Progenitor cell of endocrine pancreas (in vitro differentiated cells): Measurements from ENCODE around the gene PSMB7. TPM values are rescaled to one million over a fixed set of nuclear protein-coding genes. Genes with fewer than 3 reads are reported as not detected.

Source experiments
- DNase-seq: peaks from one replicate; pipeline ENCODE4 v3.0.0; 2021; ENCODE audit warnings: low spot score; ENCODE audit not compliant: unreplicated experiment
- H3K27ac Mint-ChIP-seq: 2 replicates; pipeline ENCODE4 v1.8.0; 2021; ENCODE audit warnings: mild to moderate bottlenecking, moderate library complexity, mixed read lengths
- H3K27me3 Mint-ChIP-seq: 2 replicates; pipeline ENCODE4 v1.8.0; 2021; ENCODE audit warnings: mixed read lengths
- H3K36me3 Mint-ChIP-seq: 2 replicates; pipeline ENCODE4 v1.8.0; 2022; ENCODE audit warnings: mixed read lengths; ENCODE audit not compliant: insufficient read depth
- H3K4me1 Mint-ChIP-seq: 2 replicates; pipeline ENCODE4 v1.8.0; 2021; ENCODE audit warnings: low read depth, mixed read lengths
- H3K4me3 Mint-ChIP-seq: 2 replicates; pipeline ENCODE4 v1.8.0; 2021; ENCODE audit warnings: low read depth, mild to moderate bottlenecking, moderate library complexity, mixed read lengths
- H3K9me3 Mint-ChIP-seq: 2 replicates; pipeline ENCODE4 v1.8.0; 2021; ENCODE audit warnings: low read depth, mixed read lengths
- CTCF ChIP-seq: fragments of 200-600 bp; sonication (generic); IDR thresholded peaks from one replicate; pipeline ENCODE4 v1.5.0; 2021; ENCODE audit warnings: antibody characterized with exemption, mild to moderate bottlenecking; ENCODE audit not compliant: unreplicated experiment
- total RNA-seq: library from RNA; stranded (reverse); gene quantifications from 2 replicates; pipeline ENCODE4 v1.2.1, GENCODE V29; 2021

Gene PSMB7
- total RNA-seq, 1 donor from 2014 or later, result 144 TPM

GRCh38 chr9:124439086-124439485 lies 23.8 kb upstream of the PSMB7 start:
- no peak for DNase-seq
- TF ChIP-seq CTCF, result no peak
- Mint-ChIP-seq H3K27me3 (peaks cover 12% of the 10 kb centered on the region), H3K36me3 (no peaks in the 10 kb centered on the region), H3K9me3 (no peaks in the 10 kb centered on the region), H3K4me3 (no peak overlapping the region), H3K27ac (no peak overlapping the region), H3K4me1 (no peaks in the 10 kb centered on the region)

- no peaks in the 10 kb centered on the region for H3K36me3 Mint-ChIP-seq
- no peak for DNase-seq
- peak overlapping the region; percentile 67 for H3K27ac Mint-ChIP-seq
- H3K9me3 Mint-ChIP-seq, result no peaks in the 10 kb centered on the region
- H3K4me3 Mint-ChIP-seq, result no peak overlapping the region
- no peak for TF ChIP-seq CTCF
- peaks cover 18% of the 10 kb centered on the region for H3K27me3 Mint-ChIP-seq
- no peaks in the 10 kb centered on the region for H3K4me1 Mint-ChIP-seq
Observed at GRCh38 chr9:124438091-124438490, 22.8 kb upstream of the PSMB7 start.

GRCh38 chr9:124437086-124437485 lies 21.8 kb upstream of the PSMB7 start:
- H3K4me3 Mint-ChIP-seq, result no peak overlapping the region
- H3K27me3 Mint-ChIP-seq, result peaks cover 27% of the 10 kb centered on the region
- no peak for TF ChIP-seq CTCF
- H3K4me1 Mint-ChIP-seq, result no peaks in the 10 kb centered on the region
- H3K36me3 Mint-ChIP-seq, result no peaks in the 10 kb centered on the region
- H3K27ac Mint-ChIP-seq, result no peak overlapping the region
- no peak for DNase-seq
- H3K9me3 Mint-ChIP-seq, result no peaks in the 10 kb centered on the region

- TF ChIP-seq CTCF, result no peak
- Mint-ChIP-seq H3K27me3 (peaks cover 23% of the 10 kb centered on the region), H3K4me3 (no peak overlapping the region), H3K9me3 (no peaks in the 10 kb centered on the region), H3K4me1 (no peaks in the 10 kb centered on the region), H3K27ac (no peak overlapping the region), H3K36me3 (no peaks in the 10 kb centered on the region)
- no peak for DNase-seq
Observed at GRCh38 chr9:124436320-124436719, 21.1 kb upstream of the PSMB7 start.

- H3K4me1 Mint-ChIP-seq, result no peaks in the 10 kb centered on the region
- H3K4me3 Mint-ChIP-seq, result no peak overlapping the region
- DNase-seq, result no peak
- H3K9me3 Mint-ChIP-seq, result no peaks in the 10 kb centered on the region
- no peak overlapping the region for H3K27ac Mint-ChIP-seq
- H3K36me3 Mint-ChIP-seq, result no peaks in the 10 kb centered on the region
- peaks cover 18% of the 10 kb centered on the region for H3K27me3 Mint-ChIP-seq
- TF ChIP-seq CTCF, result no peak
Observed at GRCh38 chr9:124429530-124429867, 14.3 kb upstream of the PSMB7 start.
